GDM1 (cell line): ENCODE results near the gene NPAS3.

Experiments used
- DNase-seq: peaks from one replicate; lab custom pipeline; 2025; lab: John Stamatoyannopoulos, UW

Gene NPAS3

DNA sequence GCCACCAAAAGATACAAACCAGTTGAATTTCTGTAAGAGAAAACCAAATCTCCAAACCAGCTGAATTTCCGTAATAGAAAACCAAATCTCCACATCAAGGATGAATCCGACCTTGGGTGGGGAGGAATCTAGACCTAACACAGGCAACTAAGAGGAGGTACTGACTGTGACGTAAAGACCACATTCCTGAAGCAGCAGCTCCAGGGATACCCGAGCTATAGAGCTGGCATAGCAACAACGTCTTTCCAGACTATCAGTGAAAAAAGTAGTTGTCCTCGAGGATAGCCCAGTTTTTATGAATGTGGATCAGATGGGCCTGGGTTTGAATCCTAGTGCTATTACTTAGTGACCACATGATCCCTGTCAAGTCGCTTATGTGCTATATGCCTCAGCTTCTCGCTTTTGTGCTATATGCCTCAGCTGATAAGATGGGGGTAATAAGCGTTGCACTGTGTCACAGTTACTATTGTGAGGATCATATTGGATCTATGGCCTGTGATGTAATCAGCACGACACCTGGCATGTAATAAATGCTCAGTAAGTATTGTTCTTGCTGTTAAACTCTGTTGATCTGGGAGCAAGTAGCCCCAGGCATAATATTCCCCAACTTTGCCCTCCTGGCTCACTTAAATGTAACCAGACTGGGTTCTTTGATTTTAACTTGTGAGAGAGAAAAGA lies 898.4 kb downstream of the NPAS3 start:
- DNase-seq, result no peak

DNA sequence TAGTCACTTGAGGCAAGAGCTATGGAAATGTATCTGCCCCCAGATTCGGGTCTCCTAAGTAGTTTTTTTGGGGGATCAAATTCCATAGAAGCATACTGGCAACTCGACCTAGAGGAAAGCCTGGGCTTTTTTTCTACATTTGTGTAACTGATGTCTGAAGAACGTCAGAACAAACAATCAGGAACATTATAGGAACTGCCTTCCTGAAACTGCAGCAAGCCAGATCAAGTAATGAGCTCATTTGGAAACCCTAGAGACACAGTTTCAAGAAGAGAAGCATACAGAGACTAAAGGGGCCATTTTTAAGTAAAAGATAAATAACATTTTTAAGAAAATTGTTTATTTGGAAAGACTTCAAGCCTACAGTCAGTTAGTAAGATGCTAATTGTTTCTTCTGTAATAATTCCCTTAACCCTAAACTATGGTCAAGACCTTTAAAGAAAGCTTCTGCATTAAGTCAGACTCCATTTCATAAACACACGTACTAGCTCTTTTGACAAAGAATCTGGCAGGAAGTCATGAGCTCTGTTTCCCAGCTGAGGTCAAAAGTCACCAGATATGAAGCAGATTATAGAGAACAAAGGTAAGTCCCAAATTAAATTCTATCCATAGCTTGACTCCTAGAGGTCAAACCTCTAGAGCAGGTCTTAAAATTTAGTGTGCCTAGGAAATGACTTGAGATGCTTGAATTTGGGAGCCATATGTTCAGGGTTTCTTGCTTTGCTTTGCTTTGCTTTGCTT lies 899.4 kb downstream of the NPAS3 start:
- DNase-seq, result no peak

DNA sequence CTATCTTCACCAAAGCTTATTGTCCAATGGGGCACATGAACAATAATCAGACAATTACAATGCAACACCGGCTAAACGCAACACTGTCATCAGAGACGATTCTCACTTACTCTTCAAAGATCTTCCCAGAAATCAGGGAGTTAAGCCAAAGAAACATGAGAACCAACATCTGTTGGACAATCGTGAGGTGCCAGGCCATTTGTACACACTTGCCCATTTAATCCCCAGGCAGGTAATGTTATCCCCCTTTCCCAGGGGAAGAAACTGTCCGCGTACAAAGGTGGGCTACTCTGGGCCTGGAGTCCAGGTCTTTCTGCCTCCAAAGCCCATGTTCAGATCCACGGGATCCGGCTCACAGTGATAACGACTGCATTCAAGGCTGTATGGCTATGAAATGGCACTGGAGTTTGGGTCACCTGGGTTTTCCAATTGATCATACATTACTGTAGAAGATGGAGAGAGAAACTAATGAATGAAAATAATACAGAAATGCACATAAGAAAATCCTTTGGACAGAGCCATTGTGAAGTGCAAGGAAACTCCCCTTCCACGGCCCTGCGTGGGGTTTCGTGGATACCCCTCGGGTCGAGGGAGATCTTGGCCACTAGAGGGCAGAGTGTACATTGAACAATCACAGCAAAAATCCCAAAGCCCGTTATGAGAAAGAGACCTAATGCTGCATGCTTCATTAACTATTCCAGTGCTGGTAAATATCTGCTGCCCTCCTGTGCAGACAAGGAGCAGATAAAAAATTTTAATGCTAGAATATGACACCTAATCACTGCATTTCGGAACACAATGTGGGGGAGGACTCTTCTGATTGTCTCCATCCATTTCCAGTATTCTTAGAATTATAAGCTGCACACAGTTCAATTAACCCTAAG lies 900.8 kb downstream of the NPAS3 start:
- DNase-seq, result peak; percentile 28

DNA sequence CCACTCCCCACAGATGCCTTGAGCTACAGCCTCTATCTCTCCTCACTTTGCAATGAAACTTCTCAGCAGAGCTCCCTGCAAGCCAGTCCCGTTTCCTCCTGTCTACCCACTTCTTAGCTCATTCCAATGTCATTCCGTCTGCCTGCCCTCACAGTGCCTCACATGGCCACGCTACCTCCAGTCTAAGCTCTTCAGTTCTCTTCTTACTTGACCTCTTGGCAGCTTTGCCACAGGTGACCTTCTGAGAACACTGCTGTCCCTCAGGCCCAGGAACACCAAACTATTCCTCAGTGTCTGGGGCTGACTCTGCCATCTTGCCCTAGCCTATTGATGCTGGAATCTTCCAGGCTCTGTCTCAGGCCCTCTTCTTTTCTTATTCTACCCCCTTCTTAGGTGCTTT lies 902.1 kb downstream of the NPAS3 start:
- DNase-seq, result no peak

DNA sequence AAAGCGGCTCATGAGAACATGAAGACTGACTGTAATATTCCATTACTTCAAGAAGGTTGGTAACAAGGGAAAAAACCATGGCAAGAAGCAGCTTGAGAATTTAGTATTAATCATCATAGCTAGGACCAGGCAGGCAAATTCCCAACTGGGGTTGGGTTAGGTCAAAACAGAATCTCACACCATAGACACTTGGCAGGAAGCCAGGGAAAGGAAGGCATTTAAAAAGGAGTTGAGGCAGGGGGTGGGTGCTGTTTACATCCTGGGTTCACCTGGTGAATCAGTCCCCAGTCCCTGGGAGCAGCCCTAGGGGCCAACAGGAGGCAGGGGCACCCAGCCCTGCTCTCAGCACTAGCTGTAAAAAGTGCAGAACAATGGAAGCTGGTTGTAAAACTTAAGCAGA lies 903.6 kb downstream of the NPAS3 start:
- DNase-seq, result no peak

DNA sequence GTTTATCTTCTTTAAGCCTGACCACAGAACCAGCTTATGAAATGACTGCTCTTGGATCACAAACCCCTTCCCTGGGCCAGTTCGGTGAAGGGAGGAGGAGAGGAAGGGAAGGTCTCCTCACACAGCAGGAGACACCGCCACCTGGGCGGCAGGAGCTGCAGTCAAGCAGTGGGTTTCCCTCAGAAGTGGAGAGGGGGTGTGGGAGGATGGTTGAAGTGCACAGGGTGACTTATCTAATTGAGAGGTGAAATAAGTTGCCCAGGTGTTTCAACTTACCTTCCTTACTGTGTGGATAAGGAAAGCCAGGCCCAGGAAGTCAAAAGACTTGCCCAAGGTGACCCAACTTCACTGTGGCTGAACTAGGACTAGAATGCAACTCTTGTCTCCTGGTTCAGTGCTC lies 905.4 kb downstream of the NPAS3 start:
- no peak for DNase-seq

DNA sequence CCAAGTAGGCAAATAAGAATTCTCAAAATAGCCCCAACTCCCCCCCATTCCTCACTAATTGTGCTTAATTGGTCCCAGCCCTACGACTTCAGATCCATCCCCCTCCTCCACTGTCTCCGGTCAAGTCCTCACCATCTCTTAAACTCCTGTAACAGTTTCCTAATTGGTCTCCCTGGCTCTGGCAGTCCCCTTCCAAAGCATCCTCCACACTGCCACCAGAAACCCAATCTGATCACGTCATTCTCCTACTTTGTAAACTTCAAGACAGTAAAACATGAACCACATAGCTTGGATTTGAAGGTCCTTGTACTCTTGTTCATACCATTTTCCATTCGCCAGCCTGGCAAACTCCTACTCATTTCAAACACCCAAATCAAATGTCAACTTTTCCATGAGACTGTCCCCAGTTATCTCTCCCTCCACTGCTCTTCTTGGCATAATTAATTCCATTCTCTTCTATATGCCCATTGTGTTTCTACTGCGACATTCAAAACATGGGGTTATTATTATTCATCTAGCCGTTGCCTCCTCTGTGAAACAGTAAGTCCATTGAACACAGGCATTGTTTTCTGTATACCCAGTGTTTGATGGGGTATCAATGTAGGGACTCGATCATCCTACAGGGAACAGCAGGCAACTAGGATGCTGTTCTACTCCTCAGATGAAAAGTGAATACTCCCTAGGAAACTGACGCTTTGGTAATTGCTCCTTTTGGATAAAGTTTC lies 907.6 kb downstream of the NPAS3 start:
- no peak for DNase-seq

DNA sequence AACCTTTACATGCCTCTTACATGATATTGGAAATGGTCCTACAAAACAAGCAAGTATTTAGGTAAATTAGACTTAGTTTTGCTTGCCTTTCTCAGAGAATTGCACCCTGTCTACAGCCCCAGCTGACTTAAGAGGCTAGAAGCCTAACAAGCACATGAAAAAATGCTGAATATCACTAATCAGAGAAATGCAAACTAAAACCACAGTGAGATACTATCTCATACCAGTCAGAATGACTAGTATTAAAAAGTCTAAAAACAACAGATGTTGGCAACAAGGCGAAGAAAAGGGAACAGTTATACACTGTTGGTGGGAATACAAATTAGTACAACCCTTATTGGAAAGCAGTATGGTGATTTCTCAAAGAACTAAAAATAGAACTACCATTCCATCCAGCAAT lies 908.4 kb downstream of the NPAS3 start:
- no peak for DNase-seq

DNA sequence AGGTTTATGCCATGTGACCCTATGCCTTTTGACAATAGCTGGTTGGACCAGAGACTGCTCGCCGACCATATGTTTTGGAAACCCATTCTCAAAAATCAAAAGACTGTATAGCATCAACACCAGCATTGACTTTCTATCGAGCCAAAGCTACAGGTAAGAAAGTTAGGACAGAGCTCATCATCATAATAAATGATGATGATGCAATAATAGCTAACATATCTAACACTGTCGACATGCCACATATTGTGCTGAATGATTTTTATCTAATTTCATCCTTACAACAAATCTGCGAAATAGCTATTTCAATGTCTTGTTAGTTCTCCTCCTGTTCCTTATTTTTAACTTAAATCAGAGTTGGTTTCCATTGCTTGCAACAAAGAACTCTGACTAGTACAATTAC lies 909.3 kb downstream of the NPAS3 start:
- DNase-seq, result no peak

DNA sequence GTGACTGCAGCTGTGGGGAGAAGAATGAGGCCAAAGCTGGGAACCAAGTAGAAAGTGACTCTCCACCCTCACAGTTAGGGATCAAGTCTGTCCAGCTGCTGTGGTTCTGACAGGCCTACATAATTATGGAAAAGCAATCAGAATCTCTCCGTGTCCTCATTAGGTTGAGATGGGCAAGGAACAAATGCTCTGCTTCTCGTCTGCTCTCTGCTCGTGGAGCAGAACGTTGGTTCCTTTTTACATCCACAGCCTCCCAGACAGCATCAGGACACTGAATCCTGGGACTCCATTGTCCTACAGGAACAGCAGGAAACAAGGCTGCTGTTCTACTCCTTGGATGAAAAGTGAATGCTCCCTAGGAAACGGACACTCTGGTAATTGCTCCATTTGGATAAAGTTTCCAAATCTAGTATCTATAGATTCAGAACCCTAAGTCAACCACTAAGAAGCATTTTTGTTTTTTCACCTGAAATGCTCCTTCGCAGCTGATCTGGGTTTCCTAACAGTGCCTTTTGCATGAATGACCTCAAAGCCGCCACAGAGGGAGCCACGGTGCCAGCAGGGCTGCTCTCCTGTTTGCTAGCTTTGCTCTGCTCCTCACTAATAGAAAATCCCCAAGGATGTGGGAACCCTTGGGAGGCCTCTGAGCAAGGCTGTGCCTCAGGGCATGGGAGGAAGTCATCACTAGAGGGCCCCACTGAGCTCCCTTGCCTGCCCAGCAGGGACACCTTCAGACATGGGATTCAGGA lies 910.2 kb downstream of the NPAS3 start:
- DNase-seq, result peak; percentile 28

DNA sequence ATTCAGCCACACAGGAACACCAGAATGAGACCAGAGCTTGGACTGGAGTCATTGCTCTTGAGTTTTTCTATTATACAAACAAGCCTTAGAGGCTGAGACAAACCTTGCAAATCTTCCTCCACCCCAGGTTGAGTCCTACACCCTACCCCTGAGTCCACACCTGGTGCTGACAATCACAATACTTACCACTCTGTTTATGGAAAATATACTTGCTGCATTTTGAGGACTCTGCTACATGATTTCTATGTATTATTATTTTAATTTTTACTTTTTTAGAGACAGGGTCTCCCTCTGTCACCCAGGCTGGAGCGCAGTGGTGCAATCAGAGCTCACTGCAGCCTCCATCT lies 910.7 kb downstream of the NPAS3 start:
- no peak for DNase-seq

DNA sequence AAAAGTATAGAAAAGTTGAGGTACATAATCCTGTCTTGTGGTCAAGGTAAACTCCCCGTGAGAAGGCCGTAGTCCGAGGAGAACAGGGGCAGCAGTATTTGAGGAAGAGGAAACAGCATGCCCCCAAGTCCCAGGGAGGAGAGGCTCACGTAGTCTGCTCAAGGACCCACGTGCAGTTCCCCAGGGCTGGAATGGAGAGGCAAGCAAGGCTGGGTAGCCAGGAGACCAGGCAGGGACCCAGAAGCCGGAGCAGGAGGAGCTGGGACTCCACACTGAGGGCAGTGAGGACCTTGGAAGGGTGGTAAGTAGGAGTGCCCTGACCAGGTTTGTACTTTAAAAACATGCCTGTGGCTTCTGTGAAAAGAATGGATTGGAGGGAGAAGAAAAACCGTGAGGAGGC lies 912.1 kb downstream of the NPAS3 start:
- no peak for DNase-seq

DNA sequence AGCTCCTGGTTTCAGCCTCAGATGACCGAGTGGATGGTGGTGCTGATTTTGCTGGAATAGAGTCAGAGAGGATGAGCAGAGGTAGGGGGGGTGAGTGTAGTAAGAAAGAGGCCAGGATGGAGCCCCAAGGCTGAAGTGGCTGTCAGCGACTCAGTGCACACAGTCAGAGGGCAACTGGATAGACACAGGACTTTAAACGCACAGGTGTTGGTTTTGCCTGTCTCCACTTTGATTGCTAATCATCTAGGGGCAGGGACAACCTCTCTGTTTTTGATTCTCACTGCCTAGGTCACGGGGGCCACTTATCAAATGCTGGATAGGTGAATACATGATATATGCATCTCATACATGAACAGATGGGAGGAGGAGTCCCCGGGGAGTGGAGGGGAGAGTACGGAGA lies 912.7 kb downstream of the NPAS3 start:
- DNase-seq, result no peak

DNA sequence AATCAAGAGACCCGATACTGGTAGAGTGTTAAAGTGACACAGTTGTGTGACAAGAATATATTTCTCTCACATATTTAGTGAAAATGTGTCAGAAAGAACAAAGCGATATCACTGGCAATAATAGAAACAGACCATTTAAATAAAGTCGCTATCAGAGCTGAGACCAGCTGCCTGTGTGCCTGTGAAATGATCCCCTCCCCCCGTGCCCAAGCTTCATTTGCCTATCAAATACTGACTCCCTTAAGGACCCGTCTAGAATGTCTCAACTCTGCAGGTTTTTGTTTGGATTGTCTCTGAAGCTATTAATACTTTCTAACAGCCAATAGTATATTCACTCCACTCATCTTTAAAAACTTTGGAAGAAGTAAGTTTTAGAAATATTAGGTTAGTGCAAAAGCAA lies 913.3 kb downstream of the NPAS3 start:
- no peak for DNase-seq
